Ectodermal cell (in vitro differentiated cells): ENCODE results near the gene ARFGAP2.

Experiments used
- H3K27ac ChIP-seq: 2 replicates; pipeline ENCODE4 v1.7.0; 2013; ENCODE audit warnings: mild to moderate bottlenecking, low read depth, low read length; ENCODE audit not compliant: insufficient read depth, poor library complexity, severe bottlenecking
- H3K27me3 ChIP-seq: 2 replicates; pipeline ENCODE4 v1.7.0; 2013; ENCODE audit warnings: mild to moderate bottlenecking, low read length; ENCODE audit not compliant: insufficient read depth, control insufficient read depth, poor library complexity, severe bottlenecking
- H3K36me3 ChIP-seq: one replicate; pipeline ENCODE4 v1.7.0; 2013; ENCODE audit warnings: low read length; ENCODE audit not compliant: control insufficient read depth, insufficient read depth
- H3K4me1 ChIP-seq: one replicate; pipeline ENCODE4 v1.7.0; 2013; ENCODE audit warnings: low read length; ENCODE audit not compliant: control insufficient read depth, insufficient read depth
- H3K4me3 ChIP-seq: 2 replicates; pipeline ENCODE4 v1.7.0; 2013; ENCODE audit warnings: low read depth, low read length, control low read depth; ENCODE audit not compliant: insufficient read depth
- H3K9me3 ChIP-seq: 2 replicates; pipeline ENCODE4 v1.7.0; 2013; ENCODE audit warnings: mild to moderate bottlenecking, low read length, moderate library complexity; ENCODE audit not compliant: control insufficient read depth
- WGBS, 2 experiments: methylation state at CpG; one replicate each; pipeline ENCODE4 v1.1.7; 2013; ENCODE audit warnings: missing lambda C conversion rate in 2 of 2; 5-methylcytosine and 5-hydroxymethylcytosine counted together

The ARFGAP2 gene

GRCh38 chr11:47181271-47181670 is 4.6 kb upstream of the ARFGAP2 start:
- H3K36me3 ChIP-seq, result no peaks in the 10 kb centered on the region
- H3K4me3 ChIP-seq, result no peak overlapping the region
- peaks cover 14% of the 10 kb centered on the region for H3K27me3 ChIP-seq
- H3K4me1 ChIP-seq, result peaks cover 15% of the 10 kb centered on the region
- H3K9me3 ChIP-seq, result no peaks in the 10 kb centered on the region
- H3K27ac ChIP-seq, result no peak overlapping the region
- WGBS, 2 experiments, result 95 to 97% methylated on average over 6 of the region's 6 CpGs

GRCh38 chr11:47180006-47180787 is 3.5 kb upstream of the ARFGAP2 start:
- Histone ChIP-seq H3K4me3 (no peak overlapping the region), H3K27me3 (peaks cover 4% of the 10 kb centered on the region), H3K4me1 (peaks cover 15% of the 10 kb centered on the region), H3K27ac (no peak overlapping the region), H3K9me3 (no peaks in the 10 kb centered on the region), H3K36me3 (no peaks in the 10 kb centered on the region)
- 96% methylated on average over 35 of the region's 35 CpGs for WGBS, 2 experiments

- Histone ChIP-seq H3K4me3 (no peak overlapping the region), H3K4me1 (peaks cover 9% of the 10 kb centered on the region), H3K27me3 (no peaks in the 10 kb centered on the region), H3K36me3 (peaks cover 5% of the 10 kb centered on the region), H3K27ac (no peak overlapping the region), H3K9me3 (no peaks in the 10 kb centered on the region)
- WGBS, 2 experiments, result 80 to 95% methylated on average over 1 of the region's 1 CpG
These were observed 2.9 kb upstream of the ARFGAP2 start for GRCh38 chr11:47179655-47179991.

- Histone ChIP-seq H3K36me3 (peaks cover 6% of the 10 kb centered on the region), H3K4me3 (no peak overlapping the region)
- WGBS, 2 experiments, result 93 to 95% methylated on average over 23 of the region's 23 CpGs
These were observed 2.3 kb upstream of the ARFGAP2 start for GRCh38 chr11:47178737-47179654.

GRCh38 chr11:47178316-47178715 is 1.6 kb upstream of the ARFGAP2 start:
- Histone ChIP-seq H3K27ac (no peak overlapping the region), H3K27me3 (no peaks in the 10 kb centered on the region), H3K9me3 (no peaks in the 10 kb centered on the region), H3K4me1 (peaks cover 5% of the 10 kb centered on the region), H3K4me3 (no peak overlapping the region), H3K36me3 (peaks cover 11% of the 10 kb centered on the region)
- WGBS, 2 experiments, result 90 to 95% methylated on average over 11 of the region's 11 CpGs

More at GRCh38 chr11:47178737-47179654, 2.3 kb upstream of the ARFGAP2 start:
- no peaks in the 10 kb centered on the region for H3K27me3 ChIP-seq
- no peak overlapping the region for H3K27ac ChIP-seq
- peaks cover 5% of the 10 kb centered on the region for H3K4me1 ChIP-seq
- no peaks in the 10 kb centered on the region for H3K9me3 ChIP-seq

GRCh38 chr11:47177846-47178245 is 1.2 kb upstream of the ARFGAP2 start:
- no peaks in the 10 kb centered on the region for H3K27me3 ChIP-seq
- H3K4me3 ChIP-seq, result no peak overlapping the region
- peaks cover 5% of the 10 kb centered on the region for H3K4me1 ChIP-seq
- WGBS, 2 experiments, result 87 to 88% methylated on average over 6 of the region's 6 CpGs
- no peaks in the 10 kb centered on the region for H3K9me3 ChIP-seq
- H3K27ac ChIP-seq, result peak overlapping the region; percentile 84
- H3K36me3 ChIP-seq, result peaks cover 16% of the 10 kb centered on the region

- H3K4me1 ChIP-seq, result peaks cover 5% of the 10 kb centered on the region
- peaks cover 20% of the 10 kb centered on the region for H3K36me3 ChIP-seq
- peak overlapping the region; percentile 100 for H3K4me3 ChIP-seq
- no peaks in the 10 kb centered on the region for H3K9me3 ChIP-seq
- WGBS, 2 experiments, result 11 to 13% methylated on average over 21 of the region's 21 CpGs
- H3K27ac ChIP-seq, result peak overlapping the region; percentile 84
- no peaks in the 10 kb centered on the region for H3K27me3 ChIP-seq
These were observed 658 bp upstream of the ARFGAP2 start for GRCh38 chr11:47177229-47177845.

- 53 to 54% methylated on average over 14 of the region's 14 CpGs for WGBS, 2 experiments
- Histone ChIP-seq H3K36me3 (peaks cover 33% of the 10 kb centered on the region), H3K27ac (no peak overlapping the region)
These were observed 842 bp downstream of the ARFGAP2 start for GRCh38 chr11:47175746-47176327.

GRCh38 chr11:47172740-47173336 is 3.8 kb downstream of the ARFGAP2 start:
- peaks cover 5% of the 10 kb centered on the region for H3K4me1 ChIP-seq
- H3K4me3 ChIP-seq, result no peak overlapping the region
- no peaks in the 10 kb centered on the region for H3K9me3 ChIP-seq
- WGBS, 2 experiments, result 94% methylated on average over 6 of the region's 6 CpGs
- no peaks in the 10 kb centered on the region for H3K27me3 ChIP-seq
- peaks cover 44% of the 10 kb centered on the region for H3K36me3 ChIP-seq
- no peak overlapping the region for H3K27ac ChIP-seq

More at GRCh38 chr11:47175746-47176327, 842 bp downstream of the ARFGAP2 start:
- peak overlapping the region; percentile 100 for H3K4me3 ChIP-seq
- H3K27me3 ChIP-seq, result no peaks in the 10 kb centered on the region
- H3K9me3 ChIP-seq, result no peaks in the 10 kb centered on the region
- peaks cover 5% of the 10 kb centered on the region for H3K4me1 ChIP-seq
